MM.1S (cell line): ENCODE data around the gene CFAP74.

Experiments
- EZH2 ChIP-seq: fragments of 300-600 bp; sonication (generic); optimal IDR thresholded peaks from 2 replicates; pipeline ENCODE3; 2017; ENCODE audit warnings: low read depth, mild to moderate bottlenecking, antibody characterized with exemption, low read length, mixed read lengths
- EZH2phosphoT487 ChIP-seq: fragments of 300-600 bp; sonication (generic); IDR thresholded peaks from 2 replicates; pipeline ENCODE4 v1.6.1; 2018; ENCODE audit warnings: antibody characterized with exemption, low read length
- TF ChIP-seq, protein P1 (sequence below): fragments of 300-600 bp; sonication (generic); IDR thresholded peaks from 2 replicates; pipeline ENCODE4 v1.5.1; 2016; ENCODE audit warnings: antibody characterized with exemption, low read length, mixed read lengths

DNA sequence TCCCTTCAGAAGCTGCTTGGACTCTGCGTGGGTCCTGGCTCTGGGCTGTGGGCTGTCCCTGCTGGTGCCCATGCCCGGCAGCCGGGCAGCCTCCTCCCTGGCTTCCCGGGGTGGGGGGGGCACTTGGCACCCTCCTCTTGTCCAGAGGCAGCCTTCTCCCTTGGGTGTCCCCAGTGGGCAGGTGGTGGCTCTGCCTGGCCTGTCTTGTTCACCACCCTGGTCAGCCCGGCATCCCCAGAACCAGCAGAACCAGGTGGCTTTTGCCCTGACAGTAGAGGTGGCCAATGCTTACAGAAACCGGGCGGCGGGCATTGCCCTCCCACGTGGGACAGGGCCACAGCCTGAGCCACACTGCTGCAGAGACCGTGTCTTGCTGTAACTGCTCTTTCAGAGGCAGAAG lies 38.0 kb downstream of the CFAP74 start:
- TF ChIP-seq, protein P1, sequence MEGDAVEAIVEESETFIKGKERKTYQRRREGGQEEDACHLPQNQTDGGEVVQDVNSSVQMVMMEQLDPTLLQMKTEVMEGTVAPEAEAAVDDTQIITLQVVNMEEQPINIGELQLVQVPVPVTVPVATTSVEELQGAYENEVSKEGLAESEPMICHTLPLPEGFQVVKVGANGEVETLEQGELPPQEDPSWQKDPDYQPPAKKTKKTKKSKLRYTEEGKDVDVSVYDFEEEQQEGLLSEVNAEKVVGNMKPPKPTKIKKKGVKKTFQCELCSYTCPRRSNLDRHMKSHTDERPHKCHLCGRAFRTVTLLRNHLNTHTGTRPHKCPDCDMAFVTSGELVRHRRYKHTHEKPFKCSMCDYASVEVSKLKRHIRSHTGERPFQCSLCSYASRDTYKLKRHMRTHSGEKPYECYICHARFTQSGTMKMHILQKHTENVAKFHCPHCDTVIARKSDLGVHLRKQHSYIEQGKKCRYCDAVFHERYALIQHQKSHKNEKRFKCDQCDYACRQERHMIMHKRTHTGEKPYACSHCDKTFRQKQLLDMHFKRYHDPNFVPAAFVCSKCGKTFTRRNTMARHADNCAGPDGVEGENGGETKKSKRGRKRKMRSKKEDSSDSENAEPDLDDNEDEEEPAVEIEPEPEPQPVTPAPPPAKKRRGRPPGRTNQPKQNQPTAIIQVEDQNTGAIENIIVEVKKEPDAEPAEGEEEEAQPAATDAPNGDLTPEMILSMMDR, result no peak
- TF ChIP-seq EZH2 (no peak), EZH2phosphoT487 (no peak)
